GM23338 (cell line): ENCODE results near the gene ZCCHC17. TPM values are rescaled to one million over a fixed set of nuclear protein-coding genes. Genes with fewer than 3 reads are reported as not detected.

Experiments used
- ATAC-seq: fragments of 200-7000 bp; cut with Tn5 transposase; 3 replicates; pipeline ENCODE4 v1.9.1; 2020
- DNase-seq: peaks from one replicate; pipeline ENCODE4 v3.0.0-alpha.2; 2015; ENCODE audit warnings: low spot score
- H2AFZ ChIP-seq: fragments of 200-600 bp; sonication (generic); 2 replicates; pipeline ENCODE4 v1.8.0; 2016; ENCODE audit warnings: antibody characterized with exemption, mild to moderate bottlenecking, moderate library complexity
- H3F3A ChIP-seq: fragments of 200-600 bp; sonication (generic); replicated peaks from 2 replicates; pipeline ENCODE4 v1.8.0; 2017; ENCODE audit warnings: antibody characterized with exemption, mixed run types, low read depth
- H3K27ac ChIP-seq: fragments of 200-600 bp; sonication (generic); 2 replicates; pipeline ENCODE4 v1.6.1; 2016; ENCODE audit warnings: low read depth
- H3K27me3 ChIP-seq: fragments of 200-600 bp; sonication (generic); 2 replicates; pipeline ENCODE4 v1.8.0; 2016; ENCODE audit warnings: mild to moderate bottlenecking, mixed run types, moderate library complexity; ENCODE audit not compliant: insufficient read depth
- H3K36me3 ChIP-seq: fragments of 200-600 bp; sonication (generic); 2 replicates; pipeline ENCODE4 v1.8.0; 2016; ENCODE audit warnings: mild to moderate bottlenecking; ENCODE audit not compliant: insufficient read depth
- H3K4me1 ChIP-seq: fragments of 200-600 bp; sonication (generic); 2 replicates; pipeline ENCODE4 v1.8.0; 2016; ENCODE audit warnings: mild to moderate bottlenecking, moderate library complexity; ENCODE audit not compliant: insufficient read depth
- H3K4me2 ChIP-seq: fragments of 200-600 bp; sonication (generic); 2 replicates; pipeline ENCODE4 v1.7.1; 2017; ENCODE audit warnings: mixed run types
- H3K4me3 ChIP-seq: fragments of 200-600 bp; sonication (generic); 2 replicates; pipeline ENCODE4 v1.6.1; 2016; ENCODE audit warnings: mixed run types
- H3K79me2 ChIP-seq: fragments of 200-600 bp; sonication (generic); replicated peaks from 2 replicates; pipeline ENCODE4 v1.8.0; 2017; ENCODE audit warnings: mild to moderate bottlenecking; ENCODE audit not compliant: insufficient read depth
- H3K9me2 ChIP-seq: fragments of 200-600 bp; sonication (generic); 2 replicates; pipeline ENCODE4 v1.8.0; 2017; ENCODE audit not compliant: insufficient read depth
- H4K20me1 ChIP-seq: fragments of 200-600 bp; sonication (generic); replicated peaks from 2 replicates; pipeline ENCODE4 v1.8.0; 2017; ENCODE audit warnings: mild to moderate bottlenecking; ENCODE audit not compliant: insufficient read depth
- H3K27ac Mint-ChIP-seq: 2 replicates; pipeline ENCODE4 v1.8.0; 2020; ENCODE audit warnings: inconsistent platforms, mild to moderate bottlenecking, moderate library complexity, mixed read lengths
- H3K27me3 Mint-ChIP-seq: 3 replicates; pipeline ENCODE4 v1.8.0; 2022; ENCODE audit warnings: low read depth, mild to moderate bottlenecking, moderate library complexity, mixed read lengths, inconsistent platforms; ENCODE audit not compliant: insufficient read depth, poor library complexity
- H3K36me3 Mint-ChIP-seq: 3 replicates; pipeline ENCODE4 v1.8.0; 2021; ENCODE audit warnings: low read depth, mild to moderate bottlenecking, inconsistent platforms, moderate library complexity, mixed read lengths
- H3K4me1 Mint-ChIP-seq: 3 replicates; pipeline ENCODE4 v1.8.0; 2020; ENCODE audit warnings: mild to moderate bottlenecking, inconsistent platforms, mixed read lengths
- H3K4me3 Mint-ChIP-seq: 3 replicates; pipeline ENCODE4 v1.8.0; 2021; ENCODE audit warnings: moderate library complexity, mild to moderate bottlenecking, inconsistent platforms, mixed read lengths
- H3K9me3 Mint-ChIP-seq: 3 replicates; pipeline ENCODE4 v1.8.0; 2020; ENCODE audit warnings: moderate library complexity, mild to moderate bottlenecking, inconsistent platforms, mixed read lengths
- CREB1 ChIP-seq: fragments of 250-450 bp; sonication (Bioruptor Pico); IDR thresholded peaks from 2 replicates; pipeline ENCODE4 v1.5.0; 2020; ENCODE audit warnings: low read depth, mild to moderate bottlenecking, moderate library complexity
- CTCF ChIP-seq, 2 experiments: fragments of 200-600 bp in 1 of 2; sonication (generic) in 1 of 2; conservative IDR thresholded peaks; 2 replicates each; pipeline versions ENCODE4 v1.5.1 to v1.6.1; 2016 to 2017; ENCODE audit warnings: antibody characterized with exemption in 2 of 2, low read depth in 2 of 2, mild to moderate bottlenecking in 2 of 2, moderate library complexity in 1 of 2
- ETS1 ChIP-seq: IDR thresholded peaks from 2 replicates; pipeline ENCODE4 v1.6.1; 2016; ENCODE audit warnings: antibody characterized with exemption
- EZH2 ChIP-seq: fragments of 200-600 bp; sonication (generic); IDR thresholded peaks from one replicate; pipeline ENCODE4 v1.8.0; 2017; ENCODE audit warnings: antibody characterized with exemption, mild to moderate bottlenecking, low read depth; ENCODE audit not compliant: unreplicated experiment
- EZH2phosphoT487 ChIP-seq: fragments of 200-600 bp; sonication (generic); IDR thresholded peaks from one replicate; pipeline ENCODE4 v1.8.1; 2018; ENCODE audit warnings: antibody characterized with exemption; ENCODE audit not compliant: unreplicated experiment
- JUNB ChIP-seq: IDR thresholded peaks from one replicate; pipeline ENCODE4 v1.6.1; 2016; ENCODE audit warnings: antibody characterized with exemption; ENCODE audit not compliant: unreplicated experiment
- NANOG ChIP-seq: IDR thresholded peaks from 2 replicates; pipeline ENCODE4 v1.6.1; 2016; ENCODE audit warnings: antibody characterized with exemption, borderline replicate concordance
- POLR2AphosphoS5 ChIP-seq: IDR thresholded peaks from 2 replicates; pipeline ENCODE4 v1.6.1; 2016; ENCODE audit warnings: antibody characterized with exemption, low read depth
- REST ChIP-seq: IDR thresholded peaks from one replicate; pipeline ENCODE4 v1.6.1; 2018; ENCODE audit warnings: antibody characterized with exemption; ENCODE audit not compliant: unreplicated experiment
- STAT1 ChIP-seq: IDR thresholded peaks from one replicate; pipeline ENCODE4 v1.6.1; 2016; ENCODE audit warnings: antibody characterized with exemption; ENCODE audit not compliant: unreplicated experiment
- ZNF114 ChIP-seq: fragments of 250-450 bp; sonication (Bioruptor Pico); IDR thresholded peaks from 2 replicates; pipeline ENCODE4 v1.5.0; 2020; ENCODE audit warnings: mild to moderate bottlenecking, moderate library complexity
- ZNF331 ChIP-seq: fragments of 250-450 bp; sonication (Bioruptor Pico); IDR thresholded peaks from 2 replicates; pipeline ENCODE4 v1.5.0; 2020; ENCODE audit warnings: low read depth, mild to moderate bottlenecking, moderate library complexity
- ZNF462 ChIP-seq: fragments of 250-450 bp; sonication (Bioruptor Pico); IDR thresholded peaks from 2 replicates; pipeline ENCODE4 v1.5.0; 2020; ENCODE audit warnings: mild to moderate bottlenecking, moderate library complexity
- polyA plus RNA-seq: library from polyadenylated mRNA; unstranded; fragments of >200 nt; fragmentation: Nextera tagmentation; extraction: Ambion mirVana; gene quantifications from 2 replicates; pipeline ENCODE4 v1.2.1, GENCODE V29; 2016
- total RNA-seq: library from RNA; depleted of rRNA; stranded (reverse); fragments of >200 nt; shearing (Covaris generic); gene quantifications from 2 replicates; pipeline ENCODE4 v1.2.3, GENCODE V29; 2014

Gene ZCCHC17
- total and polyA plus RNA-seq, 2 experiments from 2014 or later: 40.1 to 134 TPM

- H3K36me3 ChIP-seq: peaks cover 26% of the 10 kb centered on the region
- H4K20me1 ChIP-seq: peaks cover 8% of the 10 kb centered on the region; the same call in 1 of the 2 replicates
- DNase-seq (no peak), ATAC-seq (no peak)
- Mint-ChIP-seq H3K36me3 (peaks cover 44% of the 10 kb centered on the region), H3K4me1 (no peaks in the 10 kb centered on the region), H3K27me3 (no peaks in the 10 kb centered on the region), H3K4me3 (no peak overlapping the region), H3K9me3 (no peaks in the 10 kb centered on the region), H3K27ac (no peak overlapping the region)
- no peak overlapping the region for H3K27ac ChIP-seq
- no peak overlapping the region for H3K4me2 ChIP-seq
- H3K79me2 ChIP-seq: peaks cover 2% of the 10 kb centered on the region; the same call in 1 of the 2 replicates
- no peaks in the 10 kb centered on the region for H3F3A ChIP-seq
- no peaks in the 10 kb centered on the region for H3K4me1 ChIP-seq
- no peaks in the 10 kb centered on the region for H3K9me2 ChIP-seq
- H3K4me3 ChIP-seq: no peak overlapping the region
- TF ChIP-seq ZNF462 (CRISPR knock-in tag) (no peak), NANOG (no peak), EZH2 (no peak), CREB1 (CRISPR knock-in tag) (no peak), ZNF114 (CRISPR knock-in tag) (no peak), EZH2phosphoT487 (no peak), JUNB (no peak), STAT1 (no peak), CTCF (conservative IDR thresholded peaks at IDR 0.05; ENCODE audit: low read depth in 2 of 2) (no peak), ZNF331 (CRISPR knock-in tag) (no peak), ETS1 (no peak), POLR2AphosphoS5 (no peak), REST (no peak)
- no peaks in the 10 kb centered on the region for H3K27me3 ChIP-seq
- no peak overlapping the region for H2AFZ ChIP-seq
These were observed 21.3 kb downstream of the ZCCHC17 start for GRCh38 chr1:31318146-31318545.
